ENCODE results near the gene RABGEF1. TPM values are rescaled to one million over a fixed set of nuclear protein-coding genes. Genes with fewer than 3 reads are reported as not detected.

Gene RABGEF1
- total and polyA plus RNA-seq, 2 of the 8 experiments (the other 6 are each of a cell fraction or from before 2014, with no cell fraction given), result 10.2 to 18.0 TPM

GRCh38 chr7:66824041-66824440 lies 83.5 kb downstream of the RABGEF1 start:
- WGBS, 2 experiments (ENCODE audit: extremely low coverage in 1 of 2, insufficient coverage in 1 of 2, insufficient read length in 1 of 2, insufficient replicate concordance in 2 of 2, low coverage in 1 of 2, low lambda C conversion rate in 2 of 2, missing lambda C conversion rate in 1 of 2), result 77% methylated on average over 7 of the region's 7 CpGs; no CpG with 5 or more reads in 1 of the 2 experiments
- Histone ChIP-seq H3K79me2 (ENCODE audit: control insufficient read depth in 1 of 2, insufficient read depth in 2 of 2, low read length in 2 of 2) (no peaks in the 10 kb centered on the region), H4K20me1 (replicated peaks in 1 of 2; ENCODE audit: control insufficient read depth in 1 of 2, insufficient read depth in 2 of 2, low read length in 2 of 2) (no peaks in the 10 kb centered on the region), H3K56ac (replicated peaks; ENCODE audit: insufficient read length, low read depth, low read length) (no peak overlapping the region), H2BK12ac (ENCODE audit: low read depth, low read length) (no peak overlapping the region), H3K4me2 (ENCODE audit: insufficient read depth in 1 of 2, low read depth in 2 of 2, low read length in 2 of 2) (no peak overlapping the region), H3K79me1 (ENCODE audit: low read depth, low read length) (no peaks in the 10 kb centered on the region), H2AK5ac (ENCODE audit: low read depth, low read length) (no peak overlapping the region), H3K9ac (replicated peaks in 1 of 4; ENCODE audit: extremely low read depth in 1 of 4, low read depth in 3 of 4, low read length in 3 of 4) (no peak overlapping the region), H2BK15ac (ENCODE audit: low read length) (no peak overlapping the region), H2BK20ac (ENCODE audit: low read length) (no peak overlapping the region), H3K36me3 (ENCODE audit: control insufficient read depth in 2 of 4, insufficient read depth in 4 of 4, low read length in 3 of 4) (no peaks in the 10 kb centered on the region), H3K27me3 (replicated peaks in 1 of 4; ENCODE audit: control insufficient read depth in 3 of 4, extremely low read depth in 1 of 4, insufficient read depth in 3 of 4, low read length in 3 of 4) (no peaks in the 10 kb centered on the region), H3K18ac (ENCODE audit: extremely low read depth, low read length) (no peak overlapping the region), H3K9me3 (ENCODE audit: insufficient read depth in 2 of 2, low read depth in 1 of 2, low read length in 1 of 2) (peaks cover 4% of the 10 kb centered on the region in 2 experiments; a peak in 2 of 4 replicates), H3K4ac (replicated peaks; ENCODE audit: insufficient read length, low read depth, low read length) (no peak overlapping the region), H3K27ac (ENCODE audit: low read depth, low read length) (no peak overlapping the region), H3K4me1 (replicated peaks in 1 of 4; ENCODE audit: control insufficient read depth in 3 of 4, insufficient read depth in 4 of 4, low read length in 3 of 4) (no peaks in the 10 kb centered on the region), H2AFZ (ENCODE audit: low read length) (no peak overlapping the region), H3K23ac (ENCODE audit: insufficient read length) (no peak overlapping the region), H3K14ac (ENCODE audit: insufficient read length) (no peak overlapping the region), H2BK5ac (ENCODE audit: low read depth, low read length) (no peak overlapping the region), H4K91ac (replicated peaks; ENCODE audit: insufficient read length, low read length) (no peak overlapping the region), H3K23me2 (ENCODE audit: low read depth, low read length) (no peaks in the 10 kb centered on the region), H4K8ac (ENCODE audit: extremely low read depth, insufficient read depth, low read length) (no peak overlapping the region), H3K4me3 (ENCODE audit: extremely low read depth in 1 of 4, insufficient read depth in 2 of 4, low read depth in 3 of 4, low read length in 4 of 4) (no peak overlapping the region), H4K5ac (ENCODE audit: insufficient read length, low read depth, low read length) (no peak overlapping the region), H2BK120ac (replicated peaks; ENCODE audit: low read depth, low read length) (no peak overlapping the region)
- CTCF ChIA-PET (ENCODE audit: partially characterized antibody), result interaction anchor here (1.0 to 4.6 kb wide), 8 partner anchors 8 to 128 kb away, joined by 3 to 21 read pairs (median 5); no protein-coding TSS in a partner anchor
- DNase-seq (ENCODE audit: low read depth in 1 of 2, low spot score in 2 of 2), result no peak
- POLR2A ChIA-PET (ENCODE audit: partially characterized antibody), result interaction anchor here (1.0 kb wide), 1 partner anchor 275 kb away, joined by 3 read pairs; no protein-coding TSS in a partner anchor
- FAIRE-seq, result no peak
- no peak for TF ChIP-seq TCF12 (IDR thresholded peaks at IDR 0.05; ENCODE audit: low read depth, low read length)
- no peak for TF ChIP-seq CBX8 (IDR thresholded peaks at IDR 0.05; ENCODE audit: borderline replicate concordance, low read depth, low read length)
- no peak for TF ChIP-seq TBP (IDR thresholded peaks at IDR 0.05; ENCODE audit: low read depth, low read length)
- no peak for TF ChIP-seq MAFK (IDR thresholded peaks at IDR 0.05; ENCODE audit: low read depth, low read length)
- TF ChIP-seq GABPA (IDR thresholded peaks at IDR 0.05; ENCODE audit: borderline replicate concordance, insufficient read depth, low read length), result no peak
- no peak for TF ChIP-seq ATF2 (IDR thresholded peaks at IDR 0.05; ENCODE audit: low read length)
- TF ChIP-seq E2F6 (IDR thresholded peaks at IDR 0.05), result no peak
- TF ChIP-seq NRF1 (IDR thresholded peaks at IDR 0.05; ENCODE audit: low read depth, low read length), result no peak
- TF ChIP-seq SIN3A (conservative IDR thresholded peaks at IDR 0.05 in 1 of 2, IDR thresholded peaks at IDR 0.05 in 1 of 2; ENCODE audit: low read depth in 1 of 2, low read length in 2 of 2), result no peak
- no peak for TF ChIP-seq TAF1 (IDR thresholded peaks at IDR 0.05; ENCODE audit: low read depth, low read length)
- TF ChIP-seq SIRT6 (IDR thresholded peaks at IDR 0.05; ENCODE audit: low read length), result no peak
- no peak for TF ChIP-seq CBX5 (IDR thresholded peaks at IDR 0.05; ENCODE audit: low read depth, low read length)
